ENCODE results near the gene AJAP1.
"Not testable (repeated sequence)": the region's sequence is repeated elsewhere in the genome, so short reads cannot be mapped to it uniquely, and the experiment has no call there.

AJAP1 gene, protein sequence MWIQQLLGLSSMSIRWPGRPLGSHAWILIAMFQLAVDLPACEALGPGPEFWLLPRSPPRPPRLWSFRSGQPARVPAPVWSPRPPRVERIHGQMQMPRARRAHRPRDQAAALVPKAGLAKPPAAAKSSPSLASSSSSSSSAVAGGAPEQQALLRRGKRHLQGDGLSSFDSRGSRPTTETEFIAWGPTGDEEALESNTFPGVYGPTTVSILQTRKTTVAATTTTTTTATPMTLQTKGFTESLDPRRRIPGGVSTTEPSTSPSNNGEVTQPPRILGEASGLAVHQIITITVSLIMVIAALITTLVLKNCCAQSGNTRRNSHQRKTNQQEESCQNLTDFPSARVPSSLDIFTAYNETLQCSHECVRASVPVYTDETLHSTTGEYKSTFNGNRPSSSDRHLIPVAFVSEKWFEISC

DNA sequence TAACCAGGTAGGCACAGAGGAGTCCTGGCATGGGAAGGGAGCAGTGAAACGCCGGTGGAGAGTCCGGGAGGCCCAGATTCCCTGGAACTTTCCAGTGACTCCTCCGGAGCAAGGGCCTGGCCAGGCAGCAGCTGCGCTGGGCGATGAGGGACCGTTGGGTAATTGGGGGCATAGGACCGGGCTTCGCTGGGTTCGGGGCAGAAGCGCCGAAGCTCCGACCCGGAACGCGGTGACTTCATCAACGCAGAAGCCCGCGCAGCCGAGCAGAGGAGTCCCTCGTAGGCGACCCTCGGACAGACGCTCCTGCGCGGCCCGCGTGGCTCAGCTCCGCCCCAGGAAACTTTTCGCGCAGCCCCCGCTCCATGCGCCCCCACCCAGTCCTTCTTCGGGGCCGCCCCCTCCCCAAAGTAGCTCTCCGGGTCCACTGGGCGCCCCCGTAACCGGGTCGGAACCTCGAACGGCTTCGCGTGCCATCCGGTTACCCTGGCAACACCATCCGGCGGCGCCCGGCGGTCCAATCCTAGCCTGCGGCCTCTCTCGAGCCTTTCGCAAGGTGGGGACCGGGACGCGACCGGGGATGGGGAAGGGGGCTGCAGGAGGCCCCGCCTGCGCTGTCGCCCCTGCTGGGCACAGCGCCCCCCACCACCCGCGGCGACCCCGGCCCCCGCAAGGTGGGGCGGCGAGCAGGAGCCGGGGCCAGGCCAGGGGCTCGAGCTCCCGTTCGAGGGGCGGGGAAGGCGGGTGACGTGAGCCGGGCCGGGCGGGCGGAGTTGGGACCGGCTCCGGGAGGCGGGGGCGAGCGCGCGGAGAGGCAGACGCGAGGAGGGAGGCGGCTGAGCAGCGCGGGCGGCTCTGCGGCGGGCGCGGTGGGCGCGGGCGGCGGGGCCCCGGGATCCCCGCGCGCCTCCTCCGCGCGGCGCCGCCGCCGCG, at the start of gene AJAP1:
Gene AJAP1, plus strand, starts transcription at position 814 of the 930 bp plus-strand sequence. CDS start 817 bp downstream, outside the sequence.
- DNase-seq: no peak

DNA sequence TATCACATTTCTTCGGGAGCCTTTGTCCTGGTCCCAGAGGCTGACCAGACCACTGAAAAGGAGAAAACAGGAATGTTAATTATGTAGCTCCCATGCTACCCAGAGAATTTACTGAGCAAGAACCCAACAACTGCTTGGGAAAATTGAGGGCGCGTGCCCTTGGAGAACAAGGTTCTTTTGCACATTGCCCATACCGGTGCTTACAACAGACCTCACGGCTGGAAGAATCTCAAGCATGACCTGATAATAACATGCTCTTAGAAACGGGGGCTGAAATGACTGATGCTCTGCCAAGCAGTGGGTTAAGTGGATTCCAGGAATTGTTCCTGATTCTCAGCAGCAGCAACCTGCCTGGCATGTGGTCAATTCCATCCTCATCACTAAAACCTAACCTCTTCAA, 49.3 kb upstream of the AJAP1 start:
- DNase-seq: no peak

DNA sequence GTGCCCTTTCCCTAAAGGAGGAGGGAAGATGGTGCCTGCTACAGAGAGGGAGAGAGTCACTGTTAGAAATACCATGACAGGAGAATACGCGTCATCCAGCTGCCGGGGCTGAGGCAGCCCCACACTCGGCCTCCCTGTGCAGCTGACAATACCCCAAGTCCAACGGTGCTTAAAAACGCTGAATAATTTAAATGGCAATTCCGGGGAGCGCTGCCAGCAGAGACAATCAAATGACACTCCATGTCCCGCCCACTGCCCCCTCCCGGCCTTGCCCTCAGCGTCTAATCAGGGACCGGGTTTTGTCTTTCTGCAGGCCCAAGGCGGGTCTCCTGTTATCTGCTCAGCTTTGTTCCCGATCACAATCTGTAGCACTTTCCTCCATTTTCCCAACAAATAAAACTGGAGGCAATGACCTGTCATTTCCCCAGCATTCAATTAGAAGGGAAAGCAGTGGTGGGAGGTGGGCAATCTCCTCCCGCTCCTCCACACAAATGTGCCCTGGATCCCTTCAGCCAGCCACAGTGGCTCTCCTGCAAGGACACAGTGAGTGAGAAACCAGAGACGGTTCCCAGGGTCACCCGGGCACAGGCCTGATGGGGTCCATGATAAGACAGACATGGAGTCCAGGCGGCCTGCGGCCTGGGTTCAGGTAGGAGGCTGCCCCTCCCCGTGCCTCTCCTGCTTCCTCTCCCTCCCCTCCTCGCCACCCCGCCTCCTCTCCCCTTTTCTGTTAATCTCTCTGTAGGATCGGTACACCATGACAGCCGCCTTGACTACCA, 42.7 kb upstream of the AJAP1 start:
- no peak for DNase-seq

DNA sequence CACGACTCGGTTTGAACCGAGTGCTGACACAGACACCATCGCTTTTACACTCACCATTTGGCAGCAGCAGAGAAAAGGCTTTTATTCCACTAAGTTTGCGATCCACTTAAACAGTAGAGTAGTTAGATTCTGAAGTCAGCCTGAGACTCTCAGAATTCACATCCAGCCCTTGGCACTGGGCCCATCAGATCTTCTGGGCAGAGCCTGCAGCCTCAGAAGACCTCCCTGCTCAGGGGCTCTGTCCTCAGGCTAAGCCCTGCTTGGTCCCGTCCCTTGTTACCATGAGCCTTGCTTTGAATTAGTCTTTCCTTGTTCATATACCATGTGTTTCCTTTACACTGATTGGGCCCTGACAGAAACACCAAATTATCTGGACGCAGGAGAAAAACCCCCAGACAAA, 41.4 kb upstream of the AJAP1 start:
- DNase-seq: no peak

DNA sequence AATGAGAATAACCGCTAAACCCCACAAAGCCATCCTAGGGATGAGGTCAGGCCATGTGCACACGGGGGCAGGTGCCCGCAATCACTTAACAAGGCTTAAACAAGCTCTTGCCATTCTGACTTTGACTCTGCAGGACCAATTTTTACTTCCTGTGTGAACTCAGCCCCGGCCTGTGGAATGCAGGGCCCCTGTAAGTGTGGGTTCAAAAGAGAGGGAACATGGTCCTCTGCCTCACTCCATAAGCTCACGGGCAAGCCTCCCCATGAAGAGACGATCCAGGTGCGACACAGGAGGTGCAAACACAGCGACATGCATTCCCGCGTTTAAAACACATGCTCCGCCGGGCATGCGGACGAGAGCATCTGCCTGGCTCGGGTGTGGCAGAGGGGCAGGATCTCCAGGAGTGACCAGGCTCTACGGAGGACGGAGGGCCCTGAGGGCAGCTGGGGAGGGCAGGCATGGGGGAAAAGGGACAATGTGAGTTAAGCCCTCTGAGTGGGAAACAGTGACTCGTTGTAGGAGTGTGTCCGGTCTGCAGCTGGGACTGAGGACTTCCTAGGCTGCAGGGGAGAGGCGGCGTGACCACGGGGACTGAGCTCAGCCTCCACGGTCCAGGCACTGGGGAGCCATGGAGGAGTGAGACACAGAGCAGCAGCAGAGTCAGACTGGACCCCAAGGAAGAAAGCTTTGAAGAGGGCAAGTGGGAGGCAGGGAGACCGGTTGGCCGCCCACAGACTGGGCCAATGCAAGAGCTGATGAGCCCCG, 40.6 kb upstream of the AJAP1 start:
- no peak for DNase-seq

DNA sequence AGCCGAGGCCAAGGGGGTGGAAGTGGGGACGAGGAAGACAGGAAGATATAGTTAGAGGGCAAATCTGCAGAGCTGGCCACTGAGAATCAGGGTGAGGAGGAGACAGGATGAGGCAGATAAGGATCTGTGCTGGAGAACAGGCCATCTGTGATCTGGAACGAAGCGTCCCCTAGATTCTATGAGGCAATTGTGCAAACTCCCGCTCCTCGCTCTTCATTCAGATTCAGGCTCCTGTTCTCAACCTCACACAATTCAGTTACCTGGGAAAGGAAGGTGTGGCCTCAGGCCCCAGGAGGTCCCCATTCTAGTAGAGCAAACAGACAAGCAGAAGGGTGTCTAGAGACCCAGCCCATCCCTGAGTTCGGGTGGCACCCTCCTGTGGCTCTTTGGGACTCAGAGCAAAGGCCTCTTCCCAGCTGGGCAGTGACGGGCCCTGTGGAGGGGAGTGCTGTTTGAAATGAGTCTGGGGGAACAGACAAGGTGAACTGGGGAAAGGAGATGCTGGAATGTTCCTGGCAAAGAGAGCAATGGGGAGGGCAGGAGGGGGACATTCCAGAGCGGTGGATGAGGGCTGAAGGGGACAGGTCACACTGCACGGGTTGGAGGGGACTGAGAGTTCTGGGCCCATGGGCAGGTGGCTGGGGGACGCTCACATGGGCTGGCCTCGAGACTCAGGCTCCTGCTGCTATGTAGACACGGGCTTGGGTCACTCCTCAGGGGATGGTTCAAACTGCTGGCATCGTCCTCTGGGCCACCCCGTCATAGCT, 39.9 kb upstream of the AJAP1 start:
- no peak for DNase-seq

DNA sequence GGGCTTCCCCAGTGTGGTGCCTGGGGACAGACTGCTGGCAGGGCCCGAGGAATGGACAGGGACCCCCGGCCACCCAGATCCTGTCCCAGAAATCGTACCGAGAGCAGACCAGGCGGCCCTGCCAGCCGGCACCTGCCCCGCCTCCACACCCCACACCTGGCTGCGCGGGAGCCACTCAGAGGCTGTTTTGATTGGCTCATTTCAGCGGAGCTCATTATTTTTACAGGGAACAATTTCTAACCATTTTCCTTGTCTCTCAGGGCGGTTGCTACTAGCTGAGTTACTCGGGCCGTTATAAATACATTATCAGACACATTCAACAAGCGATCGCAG, 39.3 kb upstream of the AJAP1 start:
- no peak for DNase-seq

DNA sequence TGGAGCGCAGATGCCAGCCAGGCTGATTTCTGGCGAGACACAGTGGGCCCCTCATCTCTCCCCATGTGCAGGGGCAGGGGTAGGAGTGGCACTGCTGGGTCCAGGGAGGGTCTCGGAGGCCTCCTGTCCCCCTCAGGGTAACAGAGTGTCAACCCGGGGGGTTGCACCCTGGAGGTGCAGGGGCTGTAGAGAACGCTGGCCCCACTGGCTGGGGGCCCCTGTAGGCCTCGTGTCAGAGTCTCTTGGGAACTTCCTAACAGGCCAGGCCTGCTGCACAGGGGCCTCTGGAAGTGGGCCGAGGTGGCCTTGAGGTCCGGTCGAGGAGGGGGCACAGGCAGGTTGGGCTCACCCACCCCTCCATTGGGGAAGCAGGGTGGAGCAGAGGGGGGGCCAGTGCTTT, 38.9 kb upstream of the AJAP1 start:
- no peak for DNase-seq

DNA sequence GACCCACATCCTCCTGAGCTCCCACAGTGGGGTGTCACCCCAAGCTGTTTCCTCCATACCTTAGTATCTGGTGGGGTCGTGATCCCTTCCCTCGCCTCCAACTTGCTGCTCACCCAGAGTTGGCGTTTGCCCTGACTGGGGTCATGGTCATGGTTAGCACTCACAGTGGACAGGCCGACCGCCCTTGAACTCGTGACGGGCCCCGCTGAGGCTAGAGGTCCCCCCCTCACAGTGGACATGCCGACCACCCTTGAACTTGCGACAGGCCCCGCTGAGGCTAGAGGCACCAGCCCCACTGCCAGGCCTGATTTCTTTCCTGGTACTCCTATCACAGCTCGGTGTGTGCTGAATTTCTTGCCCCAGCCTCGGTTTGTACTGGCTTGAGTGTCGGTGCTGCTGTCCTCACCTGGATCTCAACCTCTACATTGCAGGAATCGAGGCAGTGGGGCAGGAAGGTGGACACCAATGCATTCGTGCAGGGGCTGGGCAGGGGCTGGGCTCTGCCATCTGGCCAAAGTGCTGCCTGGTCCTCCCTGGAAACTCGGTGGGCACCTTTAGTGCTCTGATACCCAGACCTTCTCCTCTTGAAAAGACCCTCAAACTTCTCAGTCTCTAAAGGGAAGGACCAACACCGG, 37.5 kb upstream of the AJAP1 start:
- DNase-seq: no peak

DNA sequence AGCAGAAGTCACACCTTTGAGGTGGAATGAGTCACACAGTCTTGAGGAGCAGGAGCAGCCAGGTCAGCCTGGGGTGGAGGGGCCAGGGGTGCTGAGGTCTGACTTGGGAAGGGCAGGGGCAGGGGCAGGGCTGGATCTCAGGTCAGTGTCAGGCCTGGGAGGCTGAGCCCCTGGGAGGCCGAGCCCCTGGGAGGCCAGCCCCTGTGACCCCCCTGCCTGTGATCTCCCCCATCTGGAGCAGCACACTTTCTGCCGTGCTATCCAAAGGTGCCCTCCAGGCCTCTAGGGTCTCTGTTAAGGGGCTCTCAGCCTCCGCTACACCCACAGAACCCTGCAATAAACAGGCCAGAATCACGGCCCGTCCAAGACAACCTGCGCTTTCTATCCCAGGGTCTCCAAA, 36.9 kb upstream of the AJAP1 start:
- DNase-seq: no peak

DNA sequence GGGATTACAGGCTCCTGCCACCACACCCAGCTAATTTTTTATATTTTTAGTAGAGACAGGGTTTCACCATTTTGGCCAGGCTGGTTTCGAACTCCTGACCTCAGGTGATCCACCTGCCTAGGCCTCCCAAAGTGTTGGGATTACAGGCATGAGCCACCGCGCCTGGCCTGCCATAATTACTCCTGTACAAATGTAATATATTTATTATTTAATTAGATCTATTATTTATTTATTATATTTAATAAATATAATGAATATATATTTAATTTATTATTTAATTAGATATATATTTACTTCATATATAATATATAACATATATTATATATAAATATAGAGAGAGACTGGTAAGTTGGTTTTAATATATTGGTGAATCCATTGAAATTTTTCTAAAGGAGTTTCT, 35.6 kb upstream of the AJAP1 start:
- not testable (repeated sequence) for DNase-seq

DNA sequence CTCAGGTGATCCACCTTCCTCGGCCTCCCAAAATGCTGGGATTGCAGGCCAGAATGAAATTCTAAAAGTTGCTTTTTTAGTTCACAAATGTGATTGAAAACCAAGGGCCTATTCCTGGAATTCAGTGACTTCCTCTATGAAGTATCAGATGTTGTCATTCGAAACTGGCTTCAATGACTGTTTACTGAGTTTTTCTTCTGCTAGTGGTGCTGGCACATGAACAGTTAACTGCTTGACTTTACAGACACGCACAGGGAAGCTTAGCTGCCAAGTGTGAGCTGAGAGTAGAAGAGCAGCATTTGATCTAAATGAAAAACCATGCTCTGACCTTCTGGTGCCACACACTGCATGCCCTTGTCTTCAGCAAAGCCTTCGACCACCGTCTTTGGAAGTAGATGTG, 32.8 kb upstream of the AJAP1 start:
- no peak for DNase-seq

DNA sequence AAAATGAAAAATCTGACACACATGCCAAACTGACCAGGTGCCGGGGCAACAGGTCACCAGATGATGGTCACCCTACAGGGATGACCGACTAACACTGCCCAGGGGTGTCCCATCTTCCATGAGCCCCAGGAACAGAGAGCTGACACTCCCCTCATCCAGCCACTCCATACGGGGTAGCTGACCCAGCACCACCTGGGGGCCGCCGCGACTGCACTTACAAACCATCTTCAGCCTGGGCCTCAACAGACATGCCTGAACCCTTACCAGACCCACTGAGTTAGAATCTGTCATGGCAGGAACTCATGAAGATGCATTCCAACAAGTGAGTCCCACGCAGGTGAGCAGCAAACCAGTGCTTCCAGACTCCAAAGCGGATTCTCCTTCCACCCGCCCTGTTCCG, 31.6 kb upstream of the AJAP1 start:
- DNase-seq: no peak

DNA sequence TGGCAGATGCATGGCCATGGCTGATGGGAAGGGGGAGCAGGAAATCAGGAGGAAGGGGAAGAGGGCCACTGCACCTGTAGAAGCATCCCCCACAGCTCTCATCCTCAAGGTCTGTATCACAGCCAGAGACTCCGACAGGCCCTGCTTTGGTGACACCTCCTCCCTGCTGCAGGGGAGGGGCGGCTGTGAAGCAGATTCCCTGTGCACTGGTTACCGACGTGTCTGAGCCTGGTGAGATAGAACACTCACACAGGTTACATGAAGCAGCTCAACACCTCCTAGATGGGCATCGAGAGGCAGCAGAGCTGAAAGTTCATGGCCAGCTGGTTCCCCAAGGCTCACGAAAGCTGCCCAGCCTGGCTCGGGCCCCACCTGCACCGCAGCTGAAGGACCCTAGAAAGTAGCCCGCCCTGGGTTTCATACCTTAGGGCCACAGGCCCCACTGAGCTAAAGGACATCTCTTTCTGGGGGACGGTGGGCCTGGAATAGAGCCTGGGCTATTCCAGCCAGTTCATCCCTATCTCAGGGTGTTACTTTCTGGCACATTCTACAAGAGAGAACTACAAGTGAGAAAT, 30.2 kb upstream of the AJAP1 start:
- DNase-seq: no peak

DNA sequence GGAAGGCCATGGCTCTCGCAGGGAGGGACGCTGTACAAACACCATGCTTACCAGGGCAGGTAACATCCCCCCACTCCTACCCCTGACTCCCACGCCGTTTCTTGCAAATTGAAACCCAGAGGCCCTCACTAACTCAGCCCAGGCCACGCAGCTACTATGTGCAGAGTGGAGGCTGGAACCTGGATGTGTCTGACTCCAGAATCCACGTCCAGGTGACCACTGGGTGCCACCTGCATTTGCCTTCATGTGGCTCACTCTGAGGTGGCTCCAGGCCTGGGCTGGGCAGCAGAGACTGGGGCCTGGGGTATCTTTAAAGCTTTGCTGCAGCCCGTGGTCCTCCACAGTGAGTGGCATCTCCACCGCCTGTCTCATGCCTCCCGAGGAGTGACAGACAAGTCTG, 29.6 kb upstream of the AJAP1 start:
- no peak for DNase-seq

DNA sequence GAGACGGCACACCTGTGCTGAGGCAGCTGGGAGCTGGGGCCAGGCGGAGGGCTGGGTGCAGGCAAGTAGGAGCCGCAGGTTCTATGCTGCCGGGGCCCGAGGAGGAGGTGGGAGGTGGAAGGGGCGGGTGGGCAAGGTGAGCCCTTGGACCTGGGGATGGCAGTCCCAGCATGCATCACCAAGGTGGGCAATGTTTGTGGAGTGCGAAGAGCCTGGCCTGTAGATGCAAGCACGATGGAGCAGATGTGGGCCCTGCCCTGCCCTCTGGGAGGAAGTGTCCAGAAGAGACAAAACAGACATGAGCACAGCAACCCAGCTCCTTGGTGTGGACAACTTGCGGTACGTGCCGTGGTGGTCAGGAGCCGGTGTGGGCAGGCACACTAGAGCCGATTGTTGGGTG, 28.3 kb upstream of the AJAP1 start:
- DNase-seq: no peak

DNA sequence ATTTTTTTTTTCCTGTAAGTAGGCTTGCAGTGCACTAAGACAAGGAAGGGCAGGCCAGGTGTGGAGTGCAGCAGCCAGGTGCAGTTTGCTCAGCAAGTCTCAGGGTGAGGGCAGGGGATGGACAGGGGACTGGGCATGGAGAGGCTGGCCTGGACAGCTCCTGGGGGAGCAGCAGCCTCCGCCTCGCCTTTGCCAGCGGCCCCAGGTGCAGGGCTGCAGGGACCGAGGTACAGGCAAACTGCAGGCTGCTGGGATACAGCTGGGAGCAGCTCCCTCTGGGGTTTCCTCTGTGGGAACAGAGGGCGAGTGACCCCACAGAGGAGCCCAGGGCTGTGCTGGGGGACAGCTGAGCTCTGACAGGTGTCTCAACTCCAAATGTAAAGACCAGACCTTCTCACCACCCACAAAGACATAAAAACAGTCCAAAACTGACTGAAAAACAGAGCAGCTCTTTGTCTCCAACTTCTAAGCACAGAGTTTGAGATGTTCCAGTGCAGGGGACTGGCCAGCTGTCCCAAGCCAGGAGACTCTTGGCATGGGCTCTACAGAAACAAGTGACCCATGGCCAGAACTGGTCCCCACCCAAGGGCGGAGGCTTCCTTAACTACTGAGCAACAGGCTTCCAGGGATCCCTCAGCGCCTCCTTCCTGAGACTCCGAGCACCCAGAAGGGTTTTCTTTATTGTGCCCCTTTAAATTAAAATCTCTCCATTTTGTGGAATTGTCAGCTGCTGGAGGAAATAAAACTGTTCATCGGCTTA, 27.7 kb upstream of the AJAP1 start:
- no peak for DNase-seq

DNA sequence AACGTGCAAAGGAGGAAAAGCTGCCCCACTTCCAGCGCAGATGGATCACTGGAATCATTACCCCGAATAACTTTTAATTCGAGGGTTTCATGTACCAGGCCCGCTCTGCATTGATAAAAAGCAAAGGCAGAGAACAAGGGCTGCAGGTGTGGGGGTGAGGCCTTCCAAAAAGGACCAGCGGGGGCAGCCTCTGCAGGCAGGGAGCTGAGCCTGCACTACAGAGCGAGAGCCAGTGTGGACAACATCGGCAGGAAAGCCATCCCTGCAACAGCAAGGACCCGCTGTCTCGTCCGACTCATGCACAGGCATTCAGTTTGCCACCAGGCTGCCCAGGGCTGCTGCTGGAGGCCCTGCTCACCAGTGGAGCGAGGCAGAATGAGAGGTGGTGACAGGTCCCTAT, 27.1 kb upstream of the AJAP1 start:
- DNase-seq: no peak

DNA sequence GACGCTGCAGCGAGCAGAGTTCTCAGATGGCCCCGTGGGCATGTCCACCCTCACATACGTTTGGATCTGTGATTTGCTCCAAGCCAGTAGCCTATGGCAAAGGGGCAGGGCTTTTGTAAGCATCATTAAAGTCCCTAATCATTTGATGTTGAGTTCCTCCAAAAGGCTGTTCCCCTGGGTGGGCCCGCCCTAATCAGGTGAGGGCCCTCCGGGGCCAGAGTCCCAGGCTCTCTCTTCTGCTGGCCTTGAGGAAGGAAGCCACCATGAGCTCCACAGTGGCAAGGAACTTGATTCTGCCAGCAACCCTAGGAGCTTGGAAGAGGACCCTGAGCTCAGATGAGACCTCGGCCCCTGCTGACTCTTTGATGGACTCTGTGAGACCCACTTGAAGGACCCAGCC, 25.4 kb upstream of the AJAP1 start:
- no peak for DNase-seq

DNA sequence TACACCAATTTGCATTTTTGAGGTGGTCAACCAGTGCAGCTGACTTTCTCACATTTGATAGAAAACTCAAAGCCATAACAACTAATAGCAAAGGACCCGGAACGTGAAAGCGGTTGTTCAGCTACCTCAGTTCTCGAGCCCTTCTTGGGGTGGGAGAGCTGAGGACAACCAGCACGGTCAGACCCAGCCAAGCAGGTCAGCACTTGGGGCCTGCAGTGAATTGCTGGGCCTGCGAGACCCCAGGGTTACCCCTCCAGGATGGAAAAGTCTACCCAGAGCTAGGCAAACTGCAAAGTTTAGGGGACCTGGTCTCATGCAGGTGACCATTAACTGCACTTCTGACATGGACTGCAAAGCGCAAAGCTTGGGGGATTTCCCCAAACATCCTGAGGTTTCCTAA, 23.8 kb upstream of the AJAP1 start:
- DNase-seq: no peak
